Ovary (tissue), 9 donors: ENCODE results near the gene MECR. TPM values are rescaled to one million over a fixed set of nuclear protein-coding genes. Genes with fewer than 3 reads are reported as not detected.
"Not testable (repeated sequence)": the region's sequence is repeated elsewhere in the genome, so short reads cannot be mapped to it uniquely, and the experiment has no call there.

Source experiments
- DNase-seq, 5 donors: peaks; one replicate each; pipeline ENCODE4 v3.0.0-alpha.2; 2019 to 2020
- H3K27ac ChIP-seq, 2 donors: fragments of 200-600 bp; one replicate each; pipeline versions ENCODE4 v1.5.1 to v1.8.0; 2019 to 2022
- H3K27me3 ChIP-seq: fragments of 200-600 bp; one replicate; pipeline ENCODE4 v1.8.0; 2022
- H3K36me3 ChIP-seq: fragments of 200-600 bp; sonication (generic); one replicate; pipeline ENCODE4 v1.5.1; 2019
- H3K4me1 ChIP-seq: one replicate; pipeline ENCODE4 v1.8.1; 2013; ENCODE audit warnings: mild to moderate bottlenecking, moderate library complexity; ENCODE audit not compliant: insufficient read depth
- H3K4me3 ChIP-seq: fragments of 200-600 bp; sonication (generic); one replicate; pipeline ENCODE4 v1.5.1; 2017
- H3K9me3 ChIP-seq, 2 donors: fragments of 200-600 bp in 1 of 2; sonication (generic) in 1 of 2; one replicate each; pipeline versions ENCODE4 v1.5.1 to v1.8.1; 2013 to 2019; ENCODE audit warnings: mild to moderate bottlenecking in 1 of 2, moderate library complexity in 1 of 2
- EP300 ChIP-seq: sonication (generic); formaldehyde crosslinking; IDR thresholded peaks from one replicate; pipeline ENCODE4 v1.6.1; 2017; ENCODE audit warnings: antibody characterized with exemption
- POLR2A ChIP-seq: fragments of 450-650 bp; IDR thresholded peaks from one replicate; pipeline ENCODE4 v1.6.1; 2017; ENCODE audit warnings: antibody characterized with exemption, mild to moderate bottlenecking, moderate library complexity
- WGBS, 3 donors: extraction: QIAGEN DNeasy Blood & Tissue Kit in 1 of 3; methylation state at CpG; one replicate each; pipeline versions ENCODE4 v1.1.5 to v1.1.7; 2013 to 2017; 5-methylcytosine and 5-hydroxymethylcytosine counted together
- intact Hi-C, 4 donors: fragments of 100-400 bp; cut with DNase I; formaldehyde crosslinking; loops; one replicate each; pipeline versions ENCODE4 v1.11.0 to v1.15.1; 2022 to 2023
- polyA plus RNA-seq, 2 donors: library from polyadenylated mRNA; stranded (reverse); fragments of 200-250 nt in 1 of 2; fragments of 350-450 nt in 1 of 2; fragmentation: Illumina TruSeq in 1 of 2; extraction: RNeasy Lipid Tissue Mini Kit (QIAGEN cat#74804) in 1 of 2; gene quantifications; one replicate each; pipeline ENCODE4 v1.2.3, GENCODE V29; 2013 to 2014
- total RNA-seq, 7 donors: library from RNA; depleted of rRNA in 2 of 7; stranded (reverse); fragments of >200 nt in 2 of 7; fragmentation: NEBNext Ultra II Directional in 3 of 7; extraction: Animal tissue kit (Norgen Biotek cat#: 25700) in 3 of 7; gene quantifications; one replicate each; pipeline versions ENCODE4 v1.1.0 to v1.2.4, GENCODE V29; 2016 to 2023
- TF ChIP-seq, protein P1 (sequence below), 3 donors: fragments of 450-650 bp in 2 of 3; fragments of 200-600 bp in 1 of 3; IDR thresholded peaks; one replicate each; pipeline versions ENCODE4 v1.5.1 to v1.8.0; 2016 to 2022; ENCODE audit warnings: antibody characterized with exemption in 3 of 3, mild to moderate bottlenecking in 1 of 3
- donor health status: DM: no; HTN: no; CAD: no; lungs with moderate emphysema.
- donor health status: DM: no; HTN: no; CAD: no.
- donor health status: Bipolar disorder and iron deficiency.
- donor health status: DM: yes; HTN: yes; CAD: no.
- donor health status: DM: no; HTN: no; CAD: no.
- donor health status: DM: yes; HTN: yes; CAD: no.

Gene MECR
- total and polyA plus RNA-seq, 9 donors = 11.9 to 33.9 (median 20.2) TPM

DNA sequence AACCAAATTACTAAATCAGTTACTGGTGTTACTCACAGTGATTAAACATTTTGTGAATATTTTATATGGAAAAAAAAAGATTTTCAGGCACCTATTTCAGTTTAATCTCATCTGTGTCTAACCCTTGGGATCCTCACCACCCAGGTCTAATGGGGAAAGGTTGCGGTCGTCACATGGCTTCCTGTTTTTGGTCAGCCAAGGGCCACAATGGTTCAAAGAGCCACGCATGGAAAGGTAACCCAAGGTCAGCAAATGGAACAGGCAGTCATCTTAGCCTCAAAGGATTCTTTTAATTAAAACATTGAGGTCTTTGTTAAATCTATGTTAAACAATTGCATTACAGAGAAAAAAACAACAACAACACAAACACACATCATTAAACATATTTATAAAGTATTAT, 71.0 kb downstream of the MECR start:
- H3K9me3 ChIP-seq = no peaks in the 10 kb centered on the region

DNA sequence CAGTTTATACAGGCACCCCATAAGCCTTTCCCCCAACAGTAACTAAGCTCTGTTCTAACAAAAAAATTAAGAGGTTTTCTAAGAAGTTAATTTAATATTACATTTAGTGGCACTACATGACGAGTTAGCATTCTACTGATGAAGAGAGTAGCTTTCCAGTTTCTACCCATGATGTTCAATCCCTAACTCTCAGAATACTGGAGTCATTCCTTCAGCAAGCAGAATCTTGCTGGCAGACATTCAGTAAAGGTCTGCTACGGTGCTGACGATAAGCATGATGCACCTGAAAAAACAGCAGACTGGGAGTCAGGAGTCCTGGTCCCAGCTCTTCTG, 73.5 kb downstream of the MECR start:
- Histone ChIP-seq H3K27me3 (no peaks in the 10 kb centered on the region), H3K4me1 (peaks cover 6% of the 10 kb centered on the region), H3K27ac (peak overlapping the region in 1 of 2 donors; percentile 55), H3K9me3 (no peaks in the 10 kb centered on the region), H3K36me3 (no peaks in the 10 kb centered on the region), H3K4me3 (no peak overlapping the region)
- TF ChIP-seq POLR2A (no peak), EP300 (no peak)
- TF ChIP-seq, protein P1, sequence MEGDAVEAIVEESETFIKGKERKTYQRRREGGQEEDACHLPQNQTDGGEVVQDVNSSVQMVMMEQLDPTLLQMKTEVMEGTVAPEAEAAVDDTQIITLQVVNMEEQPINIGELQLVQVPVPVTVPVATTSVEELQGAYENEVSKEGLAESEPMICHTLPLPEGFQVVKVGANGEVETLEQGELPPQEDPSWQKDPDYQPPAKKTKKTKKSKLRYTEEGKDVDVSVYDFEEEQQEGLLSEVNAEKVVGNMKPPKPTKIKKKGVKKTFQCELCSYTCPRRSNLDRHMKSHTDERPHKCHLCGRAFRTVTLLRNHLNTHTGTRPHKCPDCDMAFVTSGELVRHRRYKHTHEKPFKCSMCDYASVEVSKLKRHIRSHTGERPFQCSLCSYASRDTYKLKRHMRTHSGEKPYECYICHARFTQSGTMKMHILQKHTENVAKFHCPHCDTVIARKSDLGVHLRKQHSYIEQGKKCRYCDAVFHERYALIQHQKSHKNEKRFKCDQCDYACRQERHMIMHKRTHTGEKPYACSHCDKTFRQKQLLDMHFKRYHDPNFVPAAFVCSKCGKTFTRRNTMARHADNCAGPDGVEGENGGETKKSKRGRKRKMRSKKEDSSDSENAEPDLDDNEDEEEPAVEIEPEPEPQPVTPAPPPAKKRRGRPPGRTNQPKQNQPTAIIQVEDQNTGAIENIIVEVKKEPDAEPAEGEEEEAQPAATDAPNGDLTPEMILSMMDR (IDR thresholded peaks at IDR 0.05) = no peak
- WGBS, 3 donors = 37 to 46% (median 42%) methylated on average over 3 of the region's 3 CpGs
- no peak for DNase-seq
- intact Hi-C loops = no loop called here

More for the DNA sequence above, 71.0 kb downstream of the MECR start:
- Histone ChIP-seq H3K27ac (no peak overlapping the region), H3K36me3 (no peaks in the 10 kb centered on the region), H3K4me1 (peaks cover 7% of the 10 kb centered on the region), H3K27me3 (no peaks in the 10 kb centered on the region), H3K4me3 (no peak overlapping the region)
- no peak for DNase-seq
- 85 to 89% (median 86%) methylated on average over 3 of the region's 3 CpGs for WGBS, 3 donors
- intact Hi-C loops = no loop called here
- TF ChIP-seq EP300 (no peak), POLR2A (no peak)
- TF ChIP-seq, protein P1 (IDR thresholded peaks at IDR 0.05) = no peak

DNA sequence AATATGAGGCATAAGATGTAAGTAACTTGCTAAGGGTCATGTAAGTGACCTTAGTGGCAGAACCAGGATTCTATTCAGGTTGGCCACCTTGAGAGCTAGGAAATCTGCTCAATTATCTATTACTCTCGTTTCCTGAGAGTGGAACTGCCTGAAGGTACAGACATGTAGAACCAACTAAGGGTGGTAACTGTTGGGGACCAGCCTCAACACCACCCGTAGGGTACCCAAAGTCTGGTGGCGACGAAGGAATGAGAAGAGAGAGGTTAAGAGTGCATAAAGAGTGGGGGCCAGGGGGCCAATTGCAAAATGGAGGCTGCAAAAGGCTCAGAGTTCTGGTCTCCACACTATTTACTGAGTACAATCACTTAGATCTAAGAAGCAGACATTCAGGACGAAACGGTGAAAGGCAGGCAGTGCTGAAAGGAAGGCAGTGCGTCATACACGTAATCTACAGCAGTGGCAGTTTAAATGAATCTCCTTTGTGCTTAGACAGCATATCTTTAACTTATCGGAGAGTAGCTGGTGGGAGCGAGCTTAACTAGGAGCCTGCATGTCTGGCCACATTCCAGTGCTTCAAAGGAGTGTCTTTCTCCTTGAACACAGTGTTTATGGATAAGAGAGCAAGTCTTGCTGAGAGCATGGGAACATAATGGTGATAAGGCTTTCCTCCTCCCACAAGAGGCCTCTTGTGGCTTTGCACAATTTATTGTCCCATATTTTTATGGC, 74.0 kb downstream of the MECR start:
- H3K4me1 ChIP-seq = peaks cover 6% of the 10 kb centered on the region
- H3K36me3 ChIP-seq = no peaks in the 10 kb centered on the region
- no peak overlapping the region for H3K4me3 ChIP-seq
- intact Hi-C loops = no loop called here
- no peaks in the 10 kb centered on the region for H3K9me3 ChIP-seq
- peak overlapping the region in 1 of 2 donors; percentile 55 for H3K27ac ChIP-seq
- 16 to 20% (median 17%) methylated on average over 10 of the region's 10 CpGs for WGBS, 3 donors
- TF ChIP-seq EP300 (no peak), POLR2A (no peak)
- TF ChIP-seq, protein P1 (IDR thresholded peaks at IDR 0.05) = no peak
- H3K27me3 ChIP-seq = no peaks in the 10 kb centered on the region
- DNase-seq = peak in 4 of 5 donors; percentile 43 to 62 (median 55)

DNA sequence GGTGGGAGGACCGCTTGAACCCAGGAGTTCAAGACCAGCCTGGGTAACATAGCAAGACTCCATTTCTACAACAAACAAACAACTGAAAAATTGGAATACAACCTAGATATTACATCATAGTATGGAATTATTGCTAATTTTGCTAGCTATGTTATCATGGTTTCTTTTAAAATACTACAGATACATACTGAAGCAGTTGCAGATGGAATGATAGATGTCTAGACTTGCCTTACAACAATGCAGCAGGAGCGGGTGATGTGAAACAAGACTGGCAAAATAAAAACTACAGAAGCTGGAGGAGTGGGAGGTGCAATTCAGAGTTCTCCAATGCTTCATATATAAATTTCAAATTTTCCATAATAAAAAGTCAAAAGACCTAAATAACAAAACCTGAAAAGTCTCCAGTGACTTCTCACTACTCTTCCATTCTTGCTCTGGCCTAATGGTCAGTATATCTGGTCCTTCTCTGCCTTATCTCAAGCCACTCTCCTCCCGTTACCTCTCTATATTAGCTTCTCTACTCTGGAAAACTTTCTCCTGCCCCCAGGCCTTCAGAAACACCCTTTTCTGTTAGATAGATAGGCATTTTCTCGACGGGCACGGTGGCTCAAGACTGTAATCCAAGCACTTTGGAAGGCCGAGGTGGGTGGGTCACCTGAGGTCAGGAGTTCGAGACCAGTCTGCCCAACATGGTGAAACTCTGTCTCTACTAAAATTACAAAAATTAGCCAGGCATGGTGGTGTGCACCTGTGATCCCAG, 78.5 kb downstream of the MECR start:
- 87 to 92% (median 91%) methylated on average over 8 of the region's 8 CpGs for WGBS, 3 donors
- Histone ChIP-seq H3K4me1 (peaks cover 6% of the 10 kb centered on the region), H3K27me3 (no peaks in the 10 kb centered on the region), H3K36me3 (no peaks in the 10 kb centered on the region), H3K9me3 (no peaks in the 10 kb centered on the region), H3K27ac (no peak overlapping the region), H3K4me3 (no peak overlapping the region)
- no peak for DNase-seq
- intact Hi-C loops = no loop called here
- TF ChIP-seq POLR2A (no peak), EP300 (no peak)
- TF ChIP-seq, protein P1 (IDR thresholded peaks at IDR 0.05) = no peak

DNA sequence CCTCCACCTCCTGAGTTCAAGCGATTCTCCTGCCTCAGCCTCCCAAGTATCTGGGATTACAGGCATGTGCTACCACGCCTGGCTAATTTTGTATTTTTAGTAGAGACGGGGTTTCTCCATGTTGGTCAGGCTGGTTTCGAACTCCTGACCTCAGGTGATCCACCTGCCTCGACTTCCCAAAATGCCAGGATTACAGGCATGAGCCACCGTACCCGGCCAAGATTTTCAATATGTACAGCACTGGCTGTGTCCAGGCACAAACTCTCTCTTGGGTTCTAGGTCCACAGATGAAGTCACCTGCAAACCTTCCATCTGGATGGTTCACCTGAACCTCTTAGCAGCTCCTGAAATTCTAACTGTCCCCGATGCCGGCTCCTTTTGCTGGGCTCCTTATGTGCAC, 80.4 kb downstream of the MECR start:
- H3K27ac ChIP-seq, H3K36me3 ChIP-seq, H3K27me3 ChIP-seq, DNase-seq, H3K9me3 ChIP-seq, intact Hi-C loops, H3K4me3 ChIP-seq, H3K4me1 ChIP-seq: not testable (repeated sequence)
- 96 to 98% (median 98%) methylated on average over 9 of the region's 9 CpGs for WGBS, 3 donors
